OCI-LY1 (cell line): ENCODE measurements around the gene NEURL1B.
A peak's percentile ranks its signal among the peaks of the same experiment; 100 is the strongest.

ENCODE experiments used
- H2AFZ ChIP-seq: fragments of 200-600 bp; sonication (generic), shearing (Covaris generic); 2 replicates; pipeline ENCODE4 v1.6.0; 2014; ENCODE audit warnings: antibody characterized with exemption, mild to moderate bottlenecking, low read length
- H3F3A ChIP-seq: fragments of 200-600 bp; sonication (generic), shearing (Covaris generic); 2 replicates; pipeline ENCODE4 v1.6.0; 2014; ENCODE audit warnings: mild to moderate bottlenecking, antibody characterized with exemption, low read length, moderate library complexity; ENCODE audit not compliant: insufficient read depth
- H3K27ac ChIP-seq: fragments of 200-600 bp; sonication (generic); 2 replicates; pipeline ENCODE4 v1.5.1; 2014; ENCODE audit warnings: low read length, mixed run types, mild to moderate bottlenecking, low read depth; ENCODE audit not compliant: poor library complexity, severe bottlenecking
- H3K27me3 ChIP-seq: fragments of 200-600 bp; sonication (generic); 2 replicates; pipeline ENCODE4 v1.6.0; 2014; ENCODE audit warnings: antibody characterized with exemption, mild to moderate bottlenecking, low read length, moderate library complexity; ENCODE audit not compliant: insufficient read depth
- H3K36me3 ChIP-seq: fragments of 200-600 bp; sonication (generic); 2 replicates; pipeline ENCODE4 v1.6.1; 2014; ENCODE audit warnings: mild to moderate bottlenecking, antibody characterized with exemption, low read length, moderate library complexity, mixed read lengths; ENCODE audit not compliant: insufficient read depth
- H3K4me1 ChIP-seq: fragments of 200-600 bp; sonication (generic); 2 replicates; pipeline ENCODE4 v1.5.1; 2014; ENCODE audit warnings: mild to moderate bottlenecking, low read length, moderate library complexity; ENCODE audit not compliant: insufficient read depth, severe bottlenecking
- H3K4me2 ChIP-seq: fragments of 200-600 bp; sonication (generic), shearing (Covaris generic); 2 replicates; pipeline ENCODE4 v1.6.1; 2014; ENCODE audit warnings: low read length
- H3K4me3 ChIP-seq: fragments of 200-600 bp; sonication (generic); 2 replicates; pipeline ENCODE4 v1.5.1; 2014; ENCODE audit warnings: low read length, low read depth, mild to moderate bottlenecking, mixed read lengths; ENCODE audit not compliant: poor library complexity, severe bottlenecking
- H3K79me2 ChIP-seq: fragments of 200-600 bp; shearing (Covaris generic); 2 replicates; pipeline ENCODE4 v1.6.1; 2016; ENCODE audit warnings: mixed run types, low read length, mixed read lengths; ENCODE audit not compliant: insufficient read depth
- H3K9ac ChIP-seq: fragments of 200-600 bp; sonication (generic), shearing (Covaris generic); 2 replicates; pipeline ENCODE4 v1.6.1; 2014; ENCODE audit warnings: mild to moderate bottlenecking, low read length, mixed read lengths
- H3K9me2 ChIP-seq: fragments of 200-600 bp; sonication (generic), shearing (Covaris generic); 2 replicates; pipeline ENCODE4 v1.6.1; 2014; ENCODE audit warnings: low read depth, mild to moderate bottlenecking, low read length, mixed read lengths
- H3K9me3 ChIP-seq: fragments of 200-600 bp; shearing (Covaris generic); 2 replicates; pipeline ENCODE4 v1.6.1; 2014; ENCODE audit warnings: low read length, mixed read lengths
- H4K20me1 ChIP-seq: fragments of 200-600 bp; sonication (generic), shearing (Covaris generic); 2 replicates; pipeline ENCODE4 v1.6.0; 2016; ENCODE audit warnings: mild to moderate bottlenecking, low read length; ENCODE audit not compliant: insufficient read depth
- CTCF ChIP-seq: fragments of 200-600 bp; sonication (generic), shearing (Covaris generic); IDR thresholded peaks from 2 replicates; pipeline ENCODE4 v1.5.1; 2017; ENCODE audit warnings: mild to moderate bottlenecking, antibody characterized with exemption, low read length, moderate library complexity, mixed read lengths
- EZH2 ChIP-seq: fragments of 200-600 bp; sonication (generic), shearing (Covaris generic); IDR thresholded peaks from 2 replicates; pipeline ENCODE4 v1.8.0; 2017; ENCODE audit warnings: borderline replicate concordance, mixed run types, mild to moderate bottlenecking, antibody characterized with exemption, low read length, moderate library complexity, mixed read lengths

NEURL1B gene

GRCh38 chr5:172706796-172707195, 65.7 kb downstream of the NEURL1B start:
- no peaks in the 10 kb centered on the region for H4K20me1 ChIP-seq
- no peak overlapping the region for H2AFZ ChIP-seq
- no peak overlapping the region for H3K4me2 ChIP-seq

GRCh38 chr5:172707285-172708182, 66.5 kb downstream of the NEURL1B start:
- H3K4me3 ChIP-seq: no peak overlapping the region
- no peaks in the 10 kb centered on the region for H4K20me1 ChIP-seq
- no peaks in the 10 kb centered on the region for H3F3A ChIP-seq
- no peak overlapping the region for H2AFZ ChIP-seq
- no peaks in the 10 kb centered on the region for H3K4me1 ChIP-seq
- no peak overlapping the region for H3K9ac ChIP-seq
- no peaks in the 10 kb centered on the region for H3K9me3 ChIP-seq
- H3K36me3 ChIP-seq: no peaks in the 10 kb centered on the region
- H3K27me3 ChIP-seq: no peaks in the 10 kb centered on the region
- no peak overlapping the region for H3K4me2 ChIP-seq
- H3K27ac ChIP-seq: no peak overlapping the region
- TF ChIP-seq EZH2 (no peak), CTCF (peak; percentile 63)
- H3K79me2 ChIP-seq: no peaks in the 10 kb centered on the region
- no peaks in the 10 kb centered on the region for H3K9me2 ChIP-seq

More at GRCh38 chr5:172706796-172707195, 65.7 kb downstream of the NEURL1B start:
- H3K9me3 ChIP-seq: no peaks in the 10 kb centered on the region
- H3K27ac ChIP-seq: no peak overlapping the region
- TF ChIP-seq CTCF (no peak), EZH2 (no peak)
- H3K36me3 ChIP-seq: no peaks in the 10 kb centered on the region
- no peaks in the 10 kb centered on the region for H3K9me2 ChIP-seq
- H3K79me2 ChIP-seq: no peaks in the 10 kb centered on the region
- H3K4me3 ChIP-seq: no peak overlapping the region
- H3K9ac ChIP-seq: no peak overlapping the region
- no peaks in the 10 kb centered on the region for H3F3A ChIP-seq
- no peaks in the 10 kb centered on the region for H3K27me3 ChIP-seq
- no peaks in the 10 kb centered on the region for H3K4me1 ChIP-seq

GRCh38 chr5:172708183-172708505, 67.1 kb downstream of the NEURL1B start:
- TF ChIP-seq CTCF (no peak), EZH2 (no peak)
- no peaks in the 10 kb centered on the region for H3K4me1 ChIP-seq
- H3K79me2 ChIP-seq: no peaks in the 10 kb centered on the region
- H3K27ac ChIP-seq: no peak overlapping the region
- H3K27me3 ChIP-seq: no peaks in the 10 kb centered on the region
- no peak overlapping the region for H2AFZ ChIP-seq
- H4K20me1 ChIP-seq: no peaks in the 10 kb centered on the region
- no peak overlapping the region for H3K9ac ChIP-seq
- H3K9me3 ChIP-seq: no peaks in the 10 kb centered on the region
- no peak overlapping the region for H3K4me3 ChIP-seq
- no peaks in the 10 kb centered on the region for H3K9me2 ChIP-seq
- H3K36me3 ChIP-seq: no peaks in the 10 kb centered on the region
- H3K4me2 ChIP-seq: no peak overlapping the region
- H3F3A ChIP-seq: no peaks in the 10 kb centered on the region
